Breast epithelium (tissue), 3 donors: ENCODE results near the gene RXFP2.

ENCODE experiments used
- POLR2A ChIP-seq: fragments of 450-650 bp; IDR thresholded peaks from one replicate; pipeline ENCODE4 v1.6.1; 2016; ENCODE audit warnings: antibody characterized with exemption, mild to moderate bottlenecking, moderate library complexity
- TF ChIP-seq, protein P1 (sequence below), 3 donors: fragments of 450-650 bp; IDR thresholded peaks; one replicate each; pipeline ENCODE4 v1.5.1; 2016 to 2017; ENCODE audit warnings: antibody characterized with exemption in 3 of 3, mild to moderate bottlenecking in 3 of 3, moderate library complexity in 3 of 3

DNA sequence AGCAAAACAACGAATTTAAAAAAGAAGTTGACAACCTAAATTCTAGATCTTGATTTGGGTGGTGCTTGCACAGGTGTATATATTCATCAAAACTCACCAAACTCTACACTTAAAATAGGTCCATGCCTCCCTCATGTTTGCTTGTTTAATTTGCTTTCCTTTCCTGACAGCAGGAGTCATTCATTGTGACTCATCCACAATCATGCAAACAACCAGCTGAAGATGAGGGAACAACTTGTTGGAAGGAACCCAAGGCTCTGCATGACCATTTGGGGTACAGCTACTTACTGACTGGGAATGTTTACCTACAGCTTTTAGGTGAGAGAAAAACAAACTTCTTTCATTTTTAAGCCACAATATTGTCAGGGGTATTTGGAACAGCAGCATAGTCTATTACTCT, 96.6 kb downstream of the RXFP2 start:
- TF ChIP-seq, protein P1, sequence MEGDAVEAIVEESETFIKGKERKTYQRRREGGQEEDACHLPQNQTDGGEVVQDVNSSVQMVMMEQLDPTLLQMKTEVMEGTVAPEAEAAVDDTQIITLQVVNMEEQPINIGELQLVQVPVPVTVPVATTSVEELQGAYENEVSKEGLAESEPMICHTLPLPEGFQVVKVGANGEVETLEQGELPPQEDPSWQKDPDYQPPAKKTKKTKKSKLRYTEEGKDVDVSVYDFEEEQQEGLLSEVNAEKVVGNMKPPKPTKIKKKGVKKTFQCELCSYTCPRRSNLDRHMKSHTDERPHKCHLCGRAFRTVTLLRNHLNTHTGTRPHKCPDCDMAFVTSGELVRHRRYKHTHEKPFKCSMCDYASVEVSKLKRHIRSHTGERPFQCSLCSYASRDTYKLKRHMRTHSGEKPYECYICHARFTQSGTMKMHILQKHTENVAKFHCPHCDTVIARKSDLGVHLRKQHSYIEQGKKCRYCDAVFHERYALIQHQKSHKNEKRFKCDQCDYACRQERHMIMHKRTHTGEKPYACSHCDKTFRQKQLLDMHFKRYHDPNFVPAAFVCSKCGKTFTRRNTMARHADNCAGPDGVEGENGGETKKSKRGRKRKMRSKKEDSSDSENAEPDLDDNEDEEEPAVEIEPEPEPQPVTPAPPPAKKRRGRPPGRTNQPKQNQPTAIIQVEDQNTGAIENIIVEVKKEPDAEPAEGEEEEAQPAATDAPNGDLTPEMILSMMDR (IDR thresholded peaks at IDR 0.05), result no peak
- no peak for TF ChIP-seq POLR2A
